Measurements from ENCODE around the gene RBM10.

DNA sequence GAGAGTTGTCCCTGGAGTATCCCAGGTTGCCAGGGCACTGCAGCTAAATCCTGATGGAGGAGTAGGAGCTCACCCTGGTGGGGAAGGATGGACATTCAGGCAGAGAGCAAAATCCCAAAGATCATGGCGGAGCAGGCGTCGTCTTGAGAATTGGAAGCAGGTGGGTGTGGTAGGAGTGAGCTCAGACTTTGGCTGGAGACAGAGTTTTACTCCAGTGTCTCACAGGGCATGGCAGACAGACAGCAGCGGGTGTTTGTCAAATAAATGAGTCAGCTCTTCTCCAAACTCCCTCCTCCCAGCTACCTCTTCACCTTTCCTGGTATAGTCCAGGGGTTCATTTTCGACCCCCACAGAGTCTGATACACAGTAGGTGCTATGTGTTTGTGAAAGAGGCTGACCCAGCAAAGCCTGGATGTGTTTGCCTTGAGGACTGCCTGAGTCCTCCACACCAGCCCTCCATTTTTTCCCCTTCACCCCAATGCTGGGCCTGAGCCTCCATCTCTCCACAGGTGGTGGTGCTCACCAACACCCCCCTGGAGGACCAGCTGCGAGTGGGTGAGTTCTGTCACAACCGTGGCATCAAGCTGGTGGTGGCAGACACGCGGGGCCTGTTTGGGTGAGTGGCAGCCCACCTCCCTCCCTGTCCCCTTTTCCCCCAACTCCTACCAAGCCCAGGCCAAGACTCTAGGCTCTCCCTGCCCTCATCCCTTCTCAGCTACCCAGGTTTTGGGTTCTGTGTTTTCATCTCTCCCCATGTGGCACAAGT, 55.5 kb downstream of the RBM10 start:
- TF ChIP-seq CTCF (conservative IDR thresholded peaks at IDR 0.05; ENCODE audit: low read depth in 2 of 2) (0 out of 4 replicates have a peak, but pooled peaks of 1 of the 2 experiments have one; percentile 8), POLR2AphosphoS5 (IDR thresholded peaks at IDR 0.05; ENCODE audit: low read depth) (no peak)

All from GM23338 (cell line).